Dedifferentiated amniotic fluid mesenchymal stem cell (primary cell): ENCODE results near the gene RELL1.
"Not testable (repeated sequence)": the region's sequence is repeated elsewhere in the genome, so short reads cannot be mapped to it uniquely, and the experiment has no call there.

Experiments
- DNase-seq: peaks from one replicate; pipeline ENCODE4 v3.0.0-alpha.2; 2016; ENCODE audit errors: extremely low spot score

Gene RELL1

DNA sequence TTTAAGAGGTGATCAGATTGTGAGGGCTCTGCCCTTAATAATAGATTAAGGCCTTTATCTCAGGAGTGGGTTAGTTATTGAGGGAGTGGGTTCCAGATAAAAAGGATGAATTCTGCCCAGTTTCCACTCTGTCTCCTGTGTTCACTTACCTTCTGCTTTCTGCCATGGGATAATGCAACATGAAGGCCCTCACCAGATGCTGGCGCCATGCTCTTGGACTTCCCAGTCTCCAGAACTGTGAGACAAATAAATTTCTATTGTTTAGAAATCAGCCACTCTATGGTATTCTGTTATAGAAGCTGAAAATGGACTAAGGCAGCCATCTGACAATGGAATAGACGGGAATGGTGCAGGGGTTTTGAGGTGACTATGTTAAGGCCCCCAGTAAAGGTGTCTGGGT, 6.9 kb upstream of the RELL1 start:
- no peak for DNase-seq

DNA sequence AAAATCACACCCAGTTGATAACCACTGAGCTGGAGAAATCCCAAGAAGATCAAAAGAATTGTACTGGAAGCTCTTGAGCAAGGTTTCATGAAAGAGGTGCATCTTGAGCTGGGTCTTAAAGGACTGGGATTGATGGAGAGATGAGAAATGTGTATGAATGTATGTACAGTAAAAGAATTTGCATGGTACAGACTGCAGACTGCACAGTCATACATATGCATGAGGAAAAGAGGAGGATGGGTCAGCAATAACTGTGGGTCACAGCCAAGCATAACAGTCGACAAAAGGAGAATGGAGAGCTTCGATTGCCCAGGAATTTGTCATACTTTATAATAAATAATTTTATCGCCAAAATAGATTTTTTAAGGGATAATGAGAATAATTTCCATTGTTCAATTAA, 4.8 kb upstream of the RELL1 start:
- DNase-seq = no peak

DNA sequence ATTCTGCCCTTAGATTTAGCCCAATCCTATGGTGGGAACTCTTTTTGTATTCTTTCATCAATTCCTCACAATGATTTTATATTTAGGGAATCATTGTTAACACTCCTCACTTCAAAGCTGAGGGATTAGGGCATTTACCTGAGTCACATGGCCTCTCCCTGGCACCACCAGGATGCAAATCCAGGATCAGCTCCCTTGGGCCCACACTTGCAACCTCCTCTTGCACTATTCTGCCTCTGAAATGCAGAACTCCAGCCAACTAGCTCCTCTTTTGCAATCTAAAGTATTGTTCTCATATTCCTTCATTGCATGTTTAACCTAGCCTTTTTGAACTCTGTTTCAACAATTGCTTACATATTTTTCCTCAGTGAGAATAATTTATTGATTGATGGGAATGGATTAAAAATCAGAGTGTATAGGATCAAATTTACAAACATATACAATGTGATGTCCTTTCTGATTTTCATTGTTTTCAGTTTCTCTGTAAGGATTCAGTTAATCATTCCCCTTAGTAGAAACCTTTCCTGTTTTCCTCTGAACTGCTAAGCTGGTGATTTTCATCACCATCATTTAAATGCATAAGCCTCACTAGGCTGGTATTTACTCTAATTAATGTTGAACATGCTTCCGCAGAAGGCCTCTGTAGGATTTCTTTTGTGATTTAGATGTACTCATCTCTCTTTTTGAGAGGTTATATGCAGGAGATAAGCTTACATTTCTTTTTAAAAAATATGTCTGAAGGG, 3.3 kb upstream of the RELL1 start:
- no peak for DNase-seq

DNA sequence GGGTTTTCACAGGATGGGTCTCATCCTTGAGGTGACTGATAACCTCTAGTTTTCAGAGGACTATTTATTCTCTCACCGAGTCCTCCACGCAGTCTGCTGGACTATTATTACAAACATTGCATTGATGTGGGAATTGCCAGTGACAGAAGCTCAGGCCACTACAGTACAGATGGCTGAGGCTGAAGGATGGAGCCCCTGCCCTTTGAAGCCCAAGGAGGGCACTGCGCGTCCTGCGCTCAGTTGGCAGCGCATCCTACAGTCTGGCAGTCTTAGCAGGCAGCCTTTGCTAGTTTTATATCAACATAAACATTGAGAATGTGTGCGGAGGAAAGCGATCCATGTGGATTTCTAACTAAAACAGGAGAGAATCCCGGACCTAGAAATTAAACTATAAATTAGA, 1.5 kb upstream of the RELL1 start:
- no peak for DNase-seq

DNA sequence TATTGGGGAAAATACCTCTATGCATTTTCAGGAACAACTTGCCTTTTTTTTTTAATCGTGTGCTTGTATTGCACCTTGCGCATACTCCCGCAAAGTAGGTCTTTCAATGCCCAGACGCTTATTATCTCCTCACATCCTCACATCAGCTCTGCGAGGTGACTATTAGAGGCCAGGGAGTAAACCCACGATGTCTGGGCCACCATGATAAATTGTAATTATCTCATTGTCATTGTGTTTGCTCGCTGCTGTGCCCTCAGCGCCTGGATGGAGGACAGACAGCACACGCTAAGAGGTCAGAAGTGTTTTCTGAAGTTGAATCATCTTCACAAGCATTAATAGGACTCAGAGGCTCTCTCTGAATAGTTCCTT, 1.0 kb upstream of the RELL1 start:
- no peak for DNase-seq

DNA sequence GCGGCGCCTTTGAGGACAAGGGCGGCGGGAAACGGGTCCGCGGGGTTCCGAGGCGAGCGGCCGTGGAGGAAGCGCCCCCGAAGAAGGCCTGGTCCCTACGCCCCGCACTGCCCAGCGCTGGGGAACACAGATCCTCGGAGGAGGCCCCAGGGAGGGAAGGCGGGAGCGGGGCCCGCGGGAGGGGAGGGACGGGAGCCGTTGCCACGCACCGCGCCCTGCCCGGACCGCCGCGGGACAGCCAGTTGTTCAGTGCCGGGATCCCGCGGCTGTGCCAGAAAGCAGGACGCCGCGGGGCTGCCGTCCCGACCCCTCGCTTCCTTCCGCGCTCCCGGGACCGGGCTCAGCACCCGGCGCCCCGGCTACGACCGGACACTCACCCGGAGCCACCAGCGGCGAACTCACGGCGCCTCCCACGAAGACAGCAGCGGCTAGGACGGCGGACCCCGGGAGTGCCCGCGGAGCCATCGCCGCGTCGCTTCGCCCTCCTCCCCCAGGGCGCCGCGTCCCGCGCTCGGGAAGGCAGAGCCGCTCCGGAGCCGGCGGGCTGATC, 278 bp downstream of the RELL1 start:
- DNase-seq = peak; percentile 35

DNA sequence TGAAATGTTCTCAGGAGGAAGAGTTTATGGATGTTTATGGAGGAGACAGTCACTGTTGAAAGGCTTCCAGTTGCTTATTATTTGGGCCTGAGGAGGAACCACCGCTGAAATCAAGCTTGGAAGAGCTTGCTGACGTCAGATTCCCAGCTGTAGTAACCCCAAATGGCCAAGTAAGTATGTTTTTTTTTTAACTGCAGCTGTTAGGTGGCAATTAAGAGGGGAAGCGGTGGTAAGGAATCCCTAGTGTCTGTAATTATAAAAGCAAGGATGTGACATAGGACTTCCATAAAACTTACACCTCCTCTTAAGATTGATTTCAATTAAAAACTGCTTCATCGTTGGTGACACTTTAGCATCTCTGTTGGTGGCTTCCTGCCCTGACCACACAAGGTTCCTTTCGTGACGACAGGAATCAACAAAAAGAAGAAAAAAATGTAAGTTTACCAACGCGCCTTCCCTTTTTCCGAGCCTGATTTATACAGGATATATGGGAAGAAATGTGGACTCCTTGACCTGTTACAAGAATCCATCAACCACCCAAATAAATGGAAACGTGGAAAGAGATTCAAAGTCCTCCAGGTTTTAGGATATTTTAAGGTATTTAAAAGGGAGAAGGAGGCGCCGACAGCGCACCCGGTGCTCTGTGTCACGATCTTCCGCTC, 884 bp downstream of the RELL1 start:
- peak; percentile 42 for DNase-seq

DNA sequence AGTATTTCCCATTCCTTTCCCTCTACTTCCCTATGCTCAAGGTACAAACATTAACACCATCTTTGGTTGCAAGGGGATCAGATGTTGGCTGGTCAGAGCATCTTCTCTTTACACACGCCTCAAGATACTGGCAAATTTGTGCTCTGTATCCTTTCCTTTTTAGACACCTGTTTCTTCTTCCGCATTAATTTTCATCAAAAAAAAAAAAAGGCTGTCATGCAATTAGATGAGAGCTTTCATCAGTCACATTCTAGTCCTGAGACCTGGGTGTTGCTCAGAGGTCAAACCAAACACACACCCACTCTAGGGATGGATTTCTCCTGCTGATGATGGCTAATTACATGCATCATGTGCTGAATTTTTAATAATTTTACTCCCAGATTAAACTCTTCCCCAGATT, 2.0 kb downstream of the RELL1 start:
- no peak for DNase-seq

DNA sequence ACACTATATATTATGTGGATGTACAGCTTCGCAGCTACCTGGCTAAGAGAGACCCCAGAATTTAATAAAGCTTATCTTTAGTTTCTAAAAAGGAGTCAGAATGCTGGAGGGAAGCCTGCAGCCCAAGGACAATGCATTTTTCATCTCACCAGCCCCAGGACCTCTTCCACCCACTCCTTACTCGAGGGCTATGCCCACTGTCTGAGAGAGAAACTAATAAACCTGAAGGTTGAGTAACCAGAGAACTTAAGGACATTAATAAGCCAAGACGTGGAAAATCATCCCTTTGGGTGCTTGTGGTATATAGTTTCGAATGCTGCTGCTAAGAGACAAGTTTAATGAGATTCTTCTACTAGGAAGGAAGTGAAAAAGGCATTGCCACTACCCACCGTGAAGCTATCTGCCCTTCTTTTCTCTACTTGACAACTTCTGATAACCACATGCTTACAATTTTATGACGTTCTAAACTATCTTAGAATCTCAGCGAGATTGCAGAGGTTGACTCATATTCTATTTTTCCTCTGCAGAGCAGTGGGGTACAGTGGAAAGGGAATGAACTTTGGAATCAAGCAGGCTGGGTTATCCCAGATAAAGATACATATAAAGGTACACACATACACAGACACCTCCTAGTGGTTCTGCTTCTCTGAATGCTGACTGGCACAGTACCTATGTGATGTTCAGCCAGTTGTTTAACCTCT, 3.3 kb downstream of the RELL1 start:
- DNase-seq = no peak

DNA sequence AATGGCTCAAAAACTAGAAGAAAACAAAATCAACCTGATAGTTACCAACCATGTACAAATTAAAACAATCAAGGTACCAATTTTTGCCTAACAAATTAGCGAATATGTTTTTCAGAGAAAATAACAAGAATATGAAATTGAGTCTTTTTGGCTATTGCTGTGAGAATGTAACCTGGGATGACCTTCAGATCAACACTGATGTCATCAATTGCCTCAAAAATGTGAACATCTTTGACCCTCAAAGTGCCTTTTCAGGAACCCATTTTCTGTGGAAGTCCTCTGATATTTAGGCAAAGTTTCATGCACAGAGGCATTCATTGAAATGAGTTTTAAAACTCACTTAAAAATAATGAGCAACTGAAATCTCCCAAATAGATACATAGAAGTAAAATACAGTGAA, 6.1 kb downstream of the RELL1 start:
- no peak for DNase-seq

DNA sequence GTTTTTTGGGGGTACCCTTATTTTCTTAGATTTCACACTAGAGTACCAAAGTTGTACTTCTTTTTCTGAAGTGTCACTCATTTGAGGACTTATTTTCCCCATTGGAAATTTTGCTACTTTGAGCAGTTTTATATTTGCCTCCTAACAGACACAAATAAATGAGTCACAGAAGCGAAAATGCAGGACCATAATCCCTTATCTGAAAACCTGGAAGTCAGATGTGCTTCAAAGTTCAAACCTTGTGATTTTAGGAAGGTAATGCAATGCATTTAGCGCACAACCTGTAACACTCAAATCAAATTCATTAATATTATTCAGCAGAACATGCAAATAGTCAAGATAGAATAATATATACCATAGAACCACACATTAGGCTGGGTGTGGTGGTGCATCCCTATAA, 6.9 kb downstream of the RELL1 start:
- DNase-seq = no peak

DNA sequence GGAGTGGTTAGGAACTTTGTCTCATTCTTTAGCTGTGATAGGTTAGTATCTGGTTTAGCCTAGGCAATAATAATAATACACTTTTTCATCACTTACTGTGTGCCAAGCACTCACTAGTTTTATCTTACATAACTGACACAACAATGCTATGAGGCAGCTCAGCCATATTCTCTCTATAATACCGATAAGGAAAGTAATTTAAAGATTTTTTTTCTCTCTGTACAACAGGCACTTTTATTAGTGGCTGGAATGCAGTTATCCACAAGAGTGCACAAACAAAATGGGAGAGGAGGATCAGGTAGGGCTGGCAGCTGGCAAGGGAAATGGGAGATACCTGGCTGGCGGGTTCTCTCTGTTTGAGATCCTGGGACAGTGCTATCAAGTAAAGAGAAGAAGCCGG, 7.6 kb downstream of the RELL1 start:
- no peak for DNase-seq

DNA sequence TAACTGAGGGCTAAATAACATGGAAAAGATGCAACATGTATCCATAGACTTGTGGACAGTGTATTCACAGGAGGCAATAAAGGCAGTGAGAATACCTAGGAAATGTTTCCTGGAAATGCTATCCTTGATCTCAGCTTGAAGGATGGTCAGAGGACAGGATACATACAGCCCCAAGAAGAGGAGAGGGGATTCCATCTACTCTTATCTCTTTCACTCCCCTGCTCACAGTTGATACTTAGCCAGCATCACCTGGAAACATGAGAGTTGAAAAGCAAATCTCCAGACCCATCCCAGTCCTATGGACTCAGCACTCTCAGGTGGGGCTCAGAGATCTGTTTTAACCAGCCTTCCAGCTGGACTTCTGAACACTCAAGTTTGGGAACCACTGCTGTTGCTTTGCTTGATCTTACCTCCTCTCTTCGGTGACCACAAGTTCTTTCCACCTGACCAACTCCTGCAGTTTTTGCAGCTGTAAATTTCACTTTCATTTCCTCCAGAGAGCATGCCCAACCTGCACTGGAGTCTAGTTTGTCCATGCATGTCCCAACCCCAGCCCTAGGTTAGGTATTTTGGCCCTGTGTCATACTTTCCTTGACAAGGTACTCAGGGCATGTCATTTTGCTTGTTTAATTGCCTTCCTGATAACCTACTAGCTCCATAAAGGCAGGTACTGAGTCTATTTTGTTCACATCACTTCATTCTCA, 10.4 kb downstream of the RELL1 start:
- DNase-seq = no peak

DNA sequence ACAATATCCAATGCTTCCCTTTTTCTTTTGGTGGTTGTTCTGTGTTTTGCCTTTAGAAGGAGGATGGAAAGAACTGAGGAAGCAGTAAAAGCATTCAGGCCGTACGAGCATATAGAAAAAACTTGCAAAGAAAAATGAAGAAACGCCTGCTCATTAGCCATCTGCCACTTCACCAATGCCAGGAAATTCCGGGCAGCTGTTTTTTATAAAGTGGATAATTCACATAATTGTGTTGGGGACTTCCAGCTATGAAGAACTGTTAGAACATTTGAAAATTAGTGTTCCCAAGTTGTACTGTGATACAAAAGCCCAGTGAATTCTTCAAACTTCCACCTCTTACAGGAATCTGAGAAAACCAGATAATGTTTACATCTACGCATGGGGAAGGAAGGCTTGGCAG, 11.7 kb downstream of the RELL1 start:
- DNase-seq = no peak

DNA sequence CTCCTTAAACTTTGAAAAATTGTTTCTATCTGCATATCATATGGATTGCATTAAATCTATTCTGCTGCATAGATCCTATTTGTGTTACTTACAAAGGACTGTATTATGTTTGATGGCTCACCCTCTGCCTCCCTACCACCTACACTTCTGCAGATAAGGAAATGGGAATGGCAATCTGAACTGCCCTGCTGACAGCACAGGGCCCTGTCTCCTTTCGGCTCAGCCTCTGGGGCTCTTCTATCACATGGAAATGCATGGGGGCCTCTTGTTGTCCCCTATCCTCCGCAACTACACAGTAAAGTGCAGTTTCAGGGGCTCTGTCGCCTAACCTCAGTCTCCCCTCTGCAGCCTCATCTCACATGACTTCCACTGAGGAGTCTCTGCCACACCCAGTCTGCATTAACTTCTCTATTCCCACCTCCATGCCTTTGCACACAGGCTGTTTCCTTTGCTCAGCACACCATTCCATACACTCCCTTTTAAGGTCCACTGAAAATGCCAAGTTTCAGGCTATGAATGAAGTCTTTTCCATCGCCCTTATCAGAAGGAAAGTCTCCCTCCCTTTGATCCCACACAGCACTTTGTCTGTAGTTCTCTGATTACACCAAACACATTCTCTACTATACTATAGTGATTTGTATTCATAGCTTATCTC, 12.5 kb downstream of the RELL1 start:
- no peak for DNase-seq

DNA sequence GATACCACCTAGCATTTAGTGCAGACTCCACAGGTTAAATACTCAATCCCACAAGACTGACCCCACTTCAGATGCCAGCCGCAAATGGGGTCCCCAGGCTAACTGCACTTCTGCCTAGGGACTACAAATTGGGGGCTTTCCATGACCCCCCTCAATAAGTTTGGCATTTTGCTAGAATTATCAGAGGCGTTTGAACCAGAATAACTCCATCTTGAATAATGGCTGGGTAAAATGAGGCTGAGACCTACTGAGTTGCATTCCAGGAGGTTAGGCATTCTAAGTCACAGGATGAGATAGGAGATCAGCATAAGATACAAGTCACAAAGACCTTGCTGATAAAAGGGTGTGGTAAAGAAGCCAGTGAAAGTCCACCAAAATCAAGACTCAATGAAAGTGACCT, 15.1 kb downstream of the RELL1 start:
- no peak for DNase-seq

DNA sequence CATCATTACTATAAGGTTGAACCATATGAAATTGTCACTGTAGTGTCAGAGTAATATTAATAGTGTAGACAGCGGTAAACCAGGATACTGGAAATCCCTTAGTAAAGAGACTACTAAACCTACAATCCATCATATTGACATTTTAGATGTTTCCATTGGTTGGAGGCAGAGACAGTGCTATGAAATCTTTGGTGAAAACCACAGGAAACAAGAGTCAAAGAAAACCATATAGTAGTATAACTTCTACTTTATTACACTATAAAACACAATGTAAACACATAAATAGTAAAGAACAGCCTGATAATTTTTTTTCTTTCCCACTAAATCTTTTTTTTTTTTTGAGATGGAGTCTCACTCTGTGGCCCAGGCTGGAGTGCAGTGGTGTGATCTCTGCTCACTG, 15.9 kb downstream of the RELL1 start:
- no peak for DNase-seq

DNA sequence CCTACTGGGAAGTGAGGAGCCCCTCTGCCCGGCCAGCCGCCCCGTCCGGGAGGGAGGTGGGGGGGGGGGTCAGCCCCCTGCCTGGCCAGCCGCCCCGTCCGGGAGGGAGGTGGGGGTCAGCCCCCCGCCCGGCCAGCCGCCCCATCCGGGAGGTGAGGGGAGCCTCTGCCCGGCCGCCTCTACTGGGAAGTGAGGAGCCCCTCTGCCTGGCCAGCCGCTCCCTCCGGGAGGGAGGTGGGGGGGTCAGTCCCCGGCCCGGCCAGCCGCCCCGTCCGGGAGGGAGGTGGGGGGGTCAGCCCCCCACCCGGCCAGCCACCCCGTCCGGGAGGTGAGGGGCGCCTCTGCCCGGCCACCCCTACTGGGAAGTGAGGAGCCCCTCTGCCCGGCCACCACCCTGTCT, 17.1 kb downstream of the RELL1 start:
- DNase-seq = not testable (repeated sequence)

DNA sequence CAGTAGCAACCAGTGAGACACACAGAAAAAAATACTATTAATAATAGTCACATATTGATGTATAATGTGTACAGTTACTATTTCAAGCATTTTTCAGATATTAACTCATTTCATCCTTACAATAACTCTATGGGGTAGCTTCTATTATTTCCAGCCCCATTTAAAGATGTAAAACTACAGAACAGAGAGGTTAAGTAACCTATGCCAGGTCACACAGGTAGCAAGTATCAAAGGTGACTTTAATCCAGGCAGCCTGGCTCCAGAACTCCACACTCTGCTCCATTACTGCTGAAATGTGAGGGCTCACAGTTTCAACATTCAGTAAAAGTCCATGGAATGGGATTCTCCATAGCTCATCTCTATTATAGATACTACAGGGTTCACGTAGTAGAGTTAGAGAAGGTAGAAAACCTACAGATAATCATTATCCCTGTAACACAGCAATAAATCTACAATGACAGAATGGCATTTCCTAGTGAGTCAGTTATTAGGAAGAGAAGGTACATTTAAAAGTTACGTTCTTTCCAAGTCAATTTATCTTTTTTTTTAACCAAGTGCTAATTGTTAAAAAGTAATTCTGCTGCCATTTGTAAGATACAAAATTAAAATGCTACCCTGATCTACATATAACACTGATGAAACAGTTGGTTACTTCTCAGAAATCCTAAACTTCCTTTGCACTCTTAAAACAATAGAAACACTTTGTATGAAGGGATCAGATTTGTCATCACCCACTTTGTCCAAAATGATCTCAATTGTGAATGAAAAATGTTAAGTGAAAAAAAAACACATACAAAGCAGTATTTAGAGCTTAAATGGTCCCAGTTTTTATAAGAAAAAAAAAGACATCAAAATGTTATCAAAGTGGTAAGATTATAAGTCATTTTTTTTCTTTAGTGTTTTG, 18.7 kb downstream of the RELL1 start:
- DNase-seq = no peak

DNA sequence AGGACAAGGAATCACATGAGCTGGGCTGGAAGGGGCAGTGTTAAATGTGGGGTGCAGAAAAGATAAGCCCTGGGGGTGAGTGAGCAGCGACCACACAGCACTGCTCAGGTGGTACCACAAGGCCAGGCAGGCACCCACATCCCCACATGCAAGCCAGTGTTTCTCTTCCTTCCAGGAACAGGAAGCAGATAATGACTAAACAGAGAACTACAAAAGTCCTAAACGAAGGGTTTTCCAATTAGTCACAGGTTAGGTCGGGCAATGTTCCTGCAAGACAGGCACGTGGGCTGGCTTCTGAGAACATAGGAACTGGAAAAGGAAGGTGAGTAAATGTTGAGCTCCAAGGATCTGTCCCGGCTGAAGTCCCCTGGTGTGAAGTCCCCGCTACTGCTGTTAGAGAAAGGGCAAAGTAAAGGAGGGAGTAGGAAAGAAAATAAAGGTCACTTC, 19.5 kb downstream of the RELL1 start:
- peak; percentile 28 for DNase-seq
